Measurements from ENCODE around the gene NCOA1.
"Not testable (repeated sequence)": the region's sequence is repeated elsewhere in the genome, so short reads cannot be mapped to it uniquely, and the experiment has no call there.

Gene NCOA1

DNA sequence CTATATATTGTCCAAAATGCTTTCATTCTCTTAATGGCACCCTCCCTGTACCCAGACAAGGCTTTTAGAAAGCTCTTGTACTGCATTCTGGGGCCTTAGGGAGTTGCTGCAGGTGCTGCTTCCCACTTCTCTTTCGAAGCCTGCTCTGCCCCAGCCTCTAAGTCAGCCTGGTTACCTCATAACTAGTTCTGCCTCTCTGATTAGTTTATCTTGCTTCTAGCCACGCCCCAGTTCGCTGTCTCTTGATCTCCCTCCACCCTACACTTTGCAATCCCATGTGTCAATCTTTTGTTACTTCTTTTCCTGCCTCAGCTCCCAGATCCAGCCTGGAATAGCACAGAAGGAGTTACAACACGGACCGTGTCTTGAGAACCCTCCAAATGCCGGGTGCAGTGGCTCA is 13.8 kb upstream of the NCOA1 start:
- no peak for FAIRE-seq

DNA sequence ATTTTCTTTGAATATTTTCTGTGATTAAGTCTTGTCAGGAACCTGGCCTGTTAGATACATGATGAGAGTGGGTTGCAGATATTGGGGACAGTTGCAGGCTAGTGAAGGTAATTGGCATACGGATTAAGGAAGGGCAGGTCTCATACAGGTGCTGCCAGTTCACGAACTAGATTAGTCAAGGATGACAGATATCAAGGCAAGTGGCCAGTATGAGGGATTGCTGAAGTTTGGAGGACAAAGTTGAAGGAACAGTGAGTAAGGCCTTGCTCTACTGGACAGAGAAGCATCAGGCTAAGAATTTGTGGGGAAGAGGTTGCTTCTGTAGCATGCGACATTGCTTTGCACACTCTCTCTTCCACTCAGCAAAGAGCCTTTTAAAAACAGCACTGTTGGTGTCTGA is 12.8 kb upstream of the NCOA1 start:
- no peak for FAIRE-seq

DNA sequence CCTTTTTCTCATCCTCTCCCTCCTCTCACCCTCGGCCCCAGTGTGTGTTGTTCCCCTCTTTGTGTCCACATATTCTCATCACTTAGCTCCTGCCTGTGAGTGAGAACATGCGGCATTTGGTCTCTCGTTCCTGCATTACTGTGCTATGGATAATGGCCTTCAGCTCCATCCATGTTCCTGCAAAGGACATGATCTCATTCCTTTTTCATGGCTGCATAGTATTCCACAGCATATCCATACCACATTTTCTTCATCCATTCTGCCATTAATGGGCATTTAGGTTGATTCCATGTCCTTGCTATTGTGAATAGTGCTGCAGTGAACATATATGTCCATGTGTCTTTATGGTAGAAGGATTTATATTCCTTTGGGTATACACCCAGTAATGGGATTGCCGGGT is 10.8 kb upstream of the NCOA1 start:
- no peak for FAIRE-seq

DNA sequence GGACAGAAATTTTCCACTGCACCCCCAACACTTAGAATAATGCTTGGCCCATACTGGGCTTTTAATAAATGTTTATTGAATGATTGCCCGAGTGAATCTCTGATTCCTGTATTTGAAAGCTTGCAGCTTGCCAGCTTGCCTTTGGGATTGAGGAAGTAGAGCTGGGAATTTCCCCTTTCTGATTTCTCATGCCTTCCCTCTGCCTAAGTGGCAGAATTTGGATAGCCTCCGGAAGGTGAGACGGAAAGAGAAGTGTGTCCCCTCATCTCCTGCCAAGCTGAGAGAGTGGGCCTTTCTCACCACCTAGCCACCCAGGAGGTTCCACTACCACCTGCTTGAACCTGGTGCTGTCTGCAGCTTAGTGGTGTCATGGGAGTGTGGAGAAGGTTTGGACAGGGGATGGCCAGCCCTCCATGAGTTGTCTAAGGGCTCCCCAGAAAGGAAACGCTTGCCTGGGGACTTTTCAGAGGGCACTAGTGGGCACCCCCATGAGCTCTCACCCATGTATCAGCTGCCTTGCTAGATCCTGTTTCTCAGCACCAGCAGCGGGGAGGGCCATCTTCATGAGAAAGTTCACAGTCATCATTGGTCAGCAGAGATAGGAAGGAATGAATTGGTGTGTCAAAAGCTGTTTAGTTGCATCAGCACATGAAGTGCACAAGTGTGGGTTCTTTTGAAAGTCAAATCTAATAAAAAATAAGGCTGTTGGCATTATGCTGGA is 8.6 kb upstream of the NCOA1 start:
- no peak for FAIRE-seq

DNA sequence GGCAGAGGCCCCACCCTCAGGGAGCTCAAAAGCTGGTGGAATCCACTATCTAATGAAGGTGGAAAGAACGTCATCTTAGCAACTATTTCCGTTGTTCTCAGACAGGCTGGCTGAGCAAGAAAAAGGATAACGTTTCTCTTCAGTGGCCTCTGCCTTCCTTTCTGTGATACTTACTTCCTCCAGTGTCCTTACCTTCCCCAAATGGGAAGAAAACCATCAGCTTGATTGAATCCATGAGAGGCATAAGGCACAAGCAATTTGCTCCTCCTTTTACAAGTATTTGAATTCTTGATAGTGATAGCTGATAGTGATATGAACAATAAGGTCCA is 8.1 kb upstream of the NCOA1 start:
- no peak for FAIRE-seq

DNA sequence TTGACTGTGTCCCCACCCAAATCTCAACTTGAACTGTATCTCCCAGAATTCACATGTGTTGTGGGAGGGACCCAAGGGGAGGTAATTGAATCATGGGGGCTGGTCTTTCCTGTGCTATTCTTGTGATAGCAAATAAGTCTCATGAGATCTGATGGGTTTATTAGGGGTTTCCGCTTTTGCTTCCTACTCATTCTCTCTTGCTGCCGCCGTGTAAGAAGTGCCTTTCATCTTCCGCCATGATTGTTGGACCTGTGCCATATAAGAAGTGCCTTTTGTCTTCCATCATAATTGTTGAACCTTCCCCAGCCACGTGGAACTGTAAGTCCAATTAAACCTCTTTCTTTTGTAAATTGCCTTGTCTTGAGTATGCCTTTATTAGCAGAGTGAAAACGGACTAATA is 6.4 kb upstream of the NCOA1 start:
- not testable (repeated sequence) for FAIRE-seq

DNA sequence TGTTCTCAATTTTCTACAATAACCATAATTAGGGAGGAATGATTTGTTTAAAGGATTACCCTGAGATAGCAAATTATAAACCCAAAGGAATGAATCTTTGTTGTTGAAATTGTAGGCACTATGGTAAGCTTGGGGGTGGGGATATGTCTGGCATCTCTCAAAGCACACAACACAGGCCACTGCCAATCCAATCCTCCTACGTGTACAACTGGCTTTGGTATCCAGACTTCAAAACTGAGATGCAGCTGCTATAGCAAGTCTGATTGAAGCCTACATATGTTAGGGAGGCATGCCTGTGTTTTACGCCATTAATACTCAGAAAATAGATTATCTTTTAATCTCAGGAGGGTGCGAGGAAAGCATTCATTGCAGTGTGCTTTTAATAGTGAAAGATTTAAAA is 5.9 kb upstream of the NCOA1 start:
- FAIRE-seq: no peak

DNA sequence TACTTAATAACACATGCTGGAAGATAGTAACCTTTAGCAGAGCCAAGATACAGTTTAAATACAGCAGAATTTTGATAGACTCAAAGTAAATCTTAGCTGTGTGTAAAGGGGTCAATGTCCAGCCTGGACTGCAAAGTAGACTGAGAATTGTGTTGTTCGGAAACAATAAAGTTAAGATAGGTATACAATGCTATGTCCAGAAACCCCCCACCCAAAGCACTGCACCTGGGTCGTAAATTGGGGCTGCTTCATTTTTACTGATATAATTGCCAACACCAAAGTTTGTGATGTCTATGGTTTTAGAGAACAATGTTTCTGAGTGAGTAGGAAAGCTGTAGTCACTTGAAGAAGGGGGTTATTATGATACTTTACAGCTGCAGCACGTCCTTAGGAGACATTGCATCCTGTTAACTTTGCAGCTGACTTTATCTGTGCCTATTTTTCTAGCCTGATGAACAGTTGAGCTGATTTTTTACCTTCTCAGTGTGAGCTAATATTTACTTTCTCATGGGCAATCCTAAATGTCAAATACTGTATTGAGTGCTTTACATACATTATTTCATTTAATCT is 4.3 kb upstream of the NCOA1 start:
- no peak for FAIRE-seq

DNA sequence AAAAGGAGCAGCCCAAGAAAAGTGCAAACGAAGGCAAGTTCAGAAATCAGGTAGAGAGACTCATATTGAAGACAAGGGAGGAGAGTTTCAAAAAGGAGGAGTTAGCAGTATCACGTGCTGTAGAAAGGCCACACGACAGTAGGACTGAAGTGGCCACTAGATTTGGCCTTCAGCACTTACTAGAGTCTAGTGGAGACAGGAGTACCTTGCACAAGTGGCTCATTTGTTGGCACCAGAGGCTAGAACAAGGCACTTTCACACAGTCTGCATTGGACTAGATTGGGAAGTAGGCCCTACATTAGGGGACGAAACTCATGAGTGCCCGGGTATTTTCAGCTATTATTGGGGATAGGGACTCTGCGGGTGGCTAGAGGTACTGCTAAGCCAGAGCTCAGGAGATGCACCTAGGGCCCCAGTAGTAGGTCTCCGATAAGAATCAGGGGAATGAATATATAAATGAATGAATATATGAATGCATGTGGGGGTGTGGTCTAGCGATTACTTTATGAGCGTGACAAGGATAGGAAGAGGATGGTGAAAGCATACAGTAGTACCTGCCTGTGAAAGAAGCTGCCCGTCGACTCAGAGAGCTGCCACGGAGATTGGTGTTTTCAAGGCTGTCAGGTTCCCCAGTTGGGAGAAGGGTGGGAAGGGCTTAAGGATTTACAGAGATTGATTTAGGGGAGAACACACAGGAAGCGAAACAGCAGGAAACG is 1.4 kb upstream of the NCOA1 start:
- no peak for FAIRE-seq

DNA sequence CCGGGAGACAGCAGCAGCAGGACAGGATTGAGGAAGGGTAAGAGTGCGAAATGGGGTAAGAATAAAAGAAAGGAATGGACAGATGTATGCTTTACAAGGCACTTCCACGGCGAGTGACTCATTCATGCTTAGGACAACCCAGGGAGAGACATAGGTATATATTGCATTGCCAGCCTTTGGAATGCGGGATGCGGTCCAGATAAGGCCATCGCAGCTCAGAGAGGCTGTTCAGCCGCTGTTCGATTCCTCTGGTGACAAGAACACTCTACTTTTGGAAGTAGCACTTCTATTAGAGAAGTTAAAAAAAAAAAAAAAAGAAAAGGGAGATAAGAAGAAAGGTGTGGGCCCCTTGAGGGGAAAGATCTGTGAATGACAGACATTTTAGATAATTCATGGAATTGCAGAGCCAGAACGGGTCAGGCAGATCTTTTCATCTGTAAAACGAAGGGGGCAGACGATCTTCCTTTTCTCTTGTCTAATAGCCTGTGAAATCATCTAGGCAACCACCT is 819 bp upstream of the NCOA1 start:
- FAIRE-seq: no peak

DNA sequence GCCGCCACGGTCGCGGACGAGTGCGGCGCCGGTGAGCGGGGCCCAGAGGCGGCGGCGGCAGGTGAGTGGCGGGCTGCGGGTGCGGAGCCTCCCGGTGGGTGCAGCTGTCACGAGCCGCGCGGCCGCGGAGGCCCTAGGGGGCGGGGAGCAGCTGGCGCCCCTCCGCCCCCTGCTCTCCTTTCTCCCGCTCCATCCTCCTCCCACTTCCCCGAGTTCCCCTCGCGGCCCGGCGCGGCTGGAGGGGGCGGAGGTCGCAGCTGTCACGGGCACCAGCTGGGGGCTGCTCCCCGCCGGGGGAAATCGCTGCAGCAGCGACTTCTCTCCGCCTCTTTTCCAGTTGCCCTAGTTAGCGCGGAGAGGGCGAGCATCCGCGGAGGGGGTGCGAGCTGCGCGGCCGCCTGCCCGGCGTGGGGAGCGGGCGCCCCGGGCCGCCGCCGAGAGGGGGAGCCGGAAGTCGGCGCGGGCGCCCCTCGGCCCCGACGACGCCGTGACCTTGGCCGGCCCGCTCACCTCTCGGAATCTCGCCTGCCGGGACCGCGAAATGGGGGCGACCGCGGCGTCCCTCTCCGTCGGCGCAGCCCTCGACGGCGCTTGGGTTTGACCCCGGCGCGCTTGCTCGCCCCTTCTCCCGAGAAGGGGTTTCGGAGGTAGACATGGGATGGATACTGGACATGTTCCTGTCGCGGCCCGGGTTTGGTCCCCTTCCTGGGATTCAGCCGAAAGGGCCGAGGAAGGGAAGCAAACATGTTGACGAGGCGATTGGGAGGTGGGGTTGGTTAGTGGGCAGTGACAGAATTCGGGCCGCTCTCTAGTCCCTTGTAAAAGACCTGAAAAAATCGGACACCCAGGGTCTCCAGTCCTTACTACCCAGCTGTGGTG is 727 bp downstream of the NCOA1 start:
- FAIRE-seq: no peak

DNA sequence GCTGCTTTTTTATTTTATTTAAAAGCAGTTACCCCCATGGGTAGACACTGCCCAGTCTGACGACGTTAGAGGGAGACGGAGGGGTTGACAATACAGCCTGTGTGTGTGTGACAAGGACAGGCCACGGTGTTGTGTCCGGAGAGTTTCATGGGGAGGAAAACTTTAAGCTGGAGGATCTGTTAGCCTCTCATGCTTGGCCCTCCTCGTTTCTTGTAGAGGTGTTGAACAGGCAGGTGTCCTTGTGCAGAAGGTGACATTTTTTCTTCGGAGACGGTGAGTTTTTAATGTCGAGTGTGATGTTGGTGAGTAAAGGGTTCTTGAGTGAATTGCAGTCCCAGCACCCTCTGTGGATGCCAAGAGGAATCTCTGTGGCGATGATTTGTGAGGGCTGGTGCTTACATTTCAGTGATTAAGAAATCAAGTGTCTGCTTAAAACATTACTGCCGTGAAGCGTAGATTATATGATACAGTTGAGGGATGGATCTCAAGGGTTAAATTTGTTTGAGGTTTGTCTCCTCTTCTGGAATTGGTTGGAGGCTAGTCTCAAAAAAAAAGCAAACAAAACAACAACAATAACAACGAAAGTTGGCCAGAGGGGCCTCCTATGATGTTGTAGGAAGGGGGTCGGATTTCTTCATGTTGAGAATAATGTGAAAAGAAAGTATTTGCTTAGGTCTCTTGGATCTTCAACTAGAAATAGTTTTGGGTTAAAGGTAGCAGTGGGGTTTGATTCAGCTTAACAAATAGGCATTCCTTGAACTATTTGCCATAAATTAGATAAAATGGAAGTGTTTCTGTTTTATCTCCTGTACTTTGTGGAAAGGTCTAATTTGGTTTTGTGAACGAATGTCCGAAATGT is 1.6 kb downstream of the NCOA1 start:
- FAIRE-seq: no peak

DNA sequence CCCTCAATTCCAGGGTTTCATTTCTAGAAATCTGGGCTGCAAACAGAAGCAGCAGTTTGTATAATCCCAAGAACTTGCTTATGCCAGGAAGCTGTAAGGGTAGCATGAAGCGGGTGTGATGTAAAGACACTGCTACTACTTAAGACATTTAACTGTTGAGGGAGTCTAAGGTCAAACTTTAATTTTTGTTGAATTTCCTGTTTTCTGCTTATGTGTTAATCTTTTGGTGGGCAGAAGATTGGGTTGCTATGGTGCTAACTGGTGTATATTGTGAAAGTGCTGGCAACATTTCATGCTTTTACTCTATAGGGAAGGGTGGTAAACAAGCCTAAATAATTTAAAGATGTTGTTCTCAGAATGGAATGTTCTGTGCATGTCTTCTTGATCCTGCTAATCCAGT is 2.7 kb downstream of the NCOA1 start:
- no peak for FAIRE-seq

DNA sequence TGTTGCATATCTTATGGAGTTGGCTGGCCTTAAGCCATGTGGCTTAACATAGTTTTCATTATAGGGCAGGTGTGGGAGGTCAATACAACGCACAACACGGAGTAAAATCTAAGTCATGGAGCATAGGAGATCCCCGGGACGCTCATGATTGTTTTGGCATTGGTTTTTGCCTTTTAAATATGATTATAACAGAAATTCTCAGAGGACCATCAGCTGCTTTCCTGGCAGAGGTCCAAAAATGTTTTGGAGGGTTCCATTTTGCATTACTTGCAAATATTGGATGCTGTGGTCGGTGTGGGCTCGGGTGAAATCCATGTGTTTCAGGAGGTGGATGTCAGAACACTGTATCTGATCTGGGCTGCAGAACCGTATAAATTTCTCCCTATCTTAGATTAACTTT is 3.4 kb downstream of the NCOA1 start:
- no peak for FAIRE-seq

DNA sequence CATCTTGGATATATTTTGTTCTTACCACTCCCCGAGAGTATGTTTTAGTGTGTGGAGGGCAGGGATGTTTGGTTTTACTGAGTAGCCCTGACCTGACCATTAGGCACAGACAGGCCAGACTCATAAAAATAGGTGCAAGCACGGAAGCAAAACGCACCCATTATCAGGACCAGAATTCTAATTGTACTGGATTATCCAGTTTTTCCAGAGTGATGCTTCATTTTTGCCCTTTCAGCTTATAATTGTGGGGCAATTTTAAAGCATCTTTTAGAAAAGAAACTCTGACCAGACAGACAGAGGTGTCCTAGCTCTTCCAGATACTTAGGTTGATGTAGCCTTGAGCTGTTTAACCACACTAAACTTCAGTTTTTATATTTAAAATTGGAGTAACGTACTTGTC is 4.4 kb downstream of the NCOA1 start:
- no peak for FAIRE-seq

DNA sequence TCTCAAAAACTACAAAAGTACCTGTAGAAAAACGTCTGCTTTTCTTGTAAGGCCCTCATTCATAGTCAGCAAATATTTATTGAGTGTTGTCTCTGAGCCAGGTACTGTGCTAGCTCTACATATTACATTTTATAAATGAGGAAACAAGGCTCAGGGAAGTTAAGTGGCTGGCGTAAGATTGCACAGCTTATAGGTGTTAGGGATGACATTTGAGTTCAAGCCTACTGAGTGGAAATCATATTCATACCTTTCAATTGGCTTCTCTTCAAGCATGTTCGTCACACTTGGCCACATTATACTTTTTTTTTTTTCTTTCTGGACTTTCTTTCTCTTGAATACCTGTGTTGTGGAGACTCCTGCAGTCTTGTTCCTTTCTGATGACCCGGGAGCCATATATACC is 5.9 kb downstream of the NCOA1 start:
- no peak for FAIRE-seq

DNA sequence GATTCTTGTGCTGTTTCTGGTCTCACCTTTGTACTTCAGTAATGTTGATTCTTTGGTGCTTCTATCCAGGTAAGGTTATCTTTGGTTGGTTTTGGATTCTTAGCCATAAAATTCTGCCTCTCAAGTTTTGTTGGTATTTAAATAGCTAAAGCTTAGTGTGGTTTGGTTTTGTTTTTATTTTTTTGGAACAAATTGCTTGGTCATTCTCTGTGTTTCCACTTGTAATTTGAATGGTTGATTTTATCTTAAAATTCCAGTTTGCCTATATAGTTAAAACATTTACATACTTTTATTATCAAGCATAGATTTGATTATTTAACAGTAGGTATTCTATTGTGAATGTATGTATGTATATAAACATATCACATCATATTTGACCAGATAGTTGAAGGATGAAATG is 6.6 kb downstream of the NCOA1 start:
- FAIRE-seq: no peak

DNA sequence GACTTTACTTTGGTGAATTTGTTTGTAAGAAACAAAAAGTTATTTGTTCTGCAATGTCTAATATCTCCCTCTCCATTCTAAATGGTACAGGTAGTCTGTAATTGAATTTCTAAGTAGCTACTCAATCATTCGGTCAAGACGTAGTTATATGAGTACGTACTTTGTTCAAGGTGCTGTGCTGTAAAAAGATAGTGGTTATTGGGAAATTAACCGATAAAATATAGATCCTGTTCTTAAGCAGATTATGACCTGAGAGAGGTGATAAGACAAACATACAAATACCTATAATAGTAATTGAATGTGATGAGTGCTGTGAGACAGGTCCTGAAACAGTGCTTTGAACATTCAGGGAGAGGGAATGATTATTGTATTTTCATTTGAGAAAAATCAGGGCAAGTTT is 7.1 kb downstream of the NCOA1 start:
- FAIRE-seq: no peak

DNA sequence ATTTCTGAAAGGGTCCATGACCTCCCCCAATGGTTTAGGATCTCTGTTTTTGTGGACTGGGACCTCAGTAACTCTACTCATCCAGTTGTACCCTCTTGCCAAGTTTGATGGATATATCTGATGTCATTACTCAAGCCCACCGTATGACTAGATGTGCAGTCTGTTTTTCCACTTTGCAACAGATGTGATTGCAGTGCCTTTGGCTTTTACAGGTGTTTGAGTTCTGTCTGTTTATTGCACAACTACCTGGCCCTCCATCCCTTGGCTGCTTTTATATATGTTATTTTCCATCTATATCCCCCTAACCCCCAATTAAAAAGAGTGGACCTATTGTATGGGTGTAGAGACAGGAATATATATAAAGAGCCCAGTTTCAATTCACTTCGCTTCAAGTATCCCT is 10.8 kb downstream of the NCOA1 start:
- no peak for FAIRE-seq

DNA sequence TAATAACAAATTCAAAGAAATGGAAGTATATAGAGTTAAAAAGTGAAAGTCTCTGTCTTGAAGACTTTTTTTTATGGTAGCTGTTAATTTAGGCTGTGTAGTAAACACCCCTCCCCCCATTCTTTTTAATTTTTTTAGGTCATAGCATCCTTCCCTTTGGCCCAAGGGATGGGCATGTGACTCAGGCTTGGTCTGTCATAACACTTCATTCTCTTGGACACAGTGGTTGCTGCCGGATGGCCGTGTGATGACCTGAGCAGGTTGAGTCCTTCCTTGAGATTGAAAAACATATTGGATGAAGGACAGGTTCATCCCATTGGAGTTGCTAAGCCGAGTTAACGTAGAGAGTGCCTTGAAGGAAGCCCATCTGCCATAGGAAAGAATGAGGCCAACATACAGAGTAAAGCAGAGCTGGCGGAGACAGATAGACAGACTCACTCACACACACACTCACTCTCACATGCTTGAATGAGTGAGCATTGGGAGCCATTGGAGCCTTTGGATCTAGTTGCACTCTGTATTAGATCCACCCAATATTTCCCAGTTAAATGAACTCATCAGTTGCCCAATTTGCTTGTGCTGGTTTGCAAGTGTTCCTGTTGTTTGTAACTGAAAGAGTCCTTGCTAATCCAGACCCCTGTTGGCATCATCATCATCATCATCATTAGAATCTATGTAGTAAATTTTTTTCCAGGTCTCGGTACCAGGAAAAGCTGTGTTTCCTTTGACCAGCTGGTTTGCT is 14.7 kb downstream of the NCOA1 start:
- FAIRE-seq: no peak

DNA sequence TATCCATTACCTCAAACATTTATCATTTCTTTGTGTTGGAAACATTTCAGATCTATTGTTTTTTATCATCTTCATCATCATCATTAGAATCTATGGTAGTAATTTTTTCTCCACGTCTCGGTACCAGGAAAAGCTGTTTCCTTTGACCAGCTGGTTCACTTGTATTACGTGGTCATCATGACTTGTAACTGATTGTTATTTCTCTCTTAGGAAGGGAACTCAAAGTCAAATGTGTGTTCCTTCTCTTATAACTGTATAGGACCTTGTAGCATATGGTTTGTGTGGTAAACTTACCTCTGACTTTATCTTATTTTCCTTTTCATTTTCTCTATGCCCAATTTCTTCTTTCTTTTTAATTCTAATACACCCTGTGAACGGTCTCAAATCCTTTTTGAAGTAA is 16.5 kb downstream of the NCOA1 start:
- FAIRE-seq: no peak

DNA sequence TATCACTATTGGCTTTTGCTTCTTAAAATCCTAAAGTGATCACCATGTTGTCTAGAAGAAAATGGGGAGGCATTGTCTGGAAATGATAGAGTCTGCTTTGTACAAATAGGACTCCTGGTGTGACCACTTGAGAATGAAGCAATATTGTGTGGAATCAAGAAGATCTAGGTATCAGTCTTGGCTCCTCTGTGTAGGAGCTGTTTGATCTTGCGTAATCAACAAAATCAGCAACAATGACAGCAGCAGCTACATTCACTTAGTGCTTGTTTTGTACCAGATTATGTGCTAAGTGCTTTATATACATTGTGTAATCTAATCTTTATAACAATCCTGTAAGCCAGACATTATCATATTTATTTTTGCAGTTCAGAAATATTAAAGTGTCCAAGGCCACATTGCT is 17.8 kb downstream of the NCOA1 start:
- no peak for FAIRE-seq

Measured in G401.6 (cell line).